GM12864 (cell line): Measurements from ENCODE around the gene APRT.

Source experiments
- DNase-seq: peaks from one replicate; pipeline ENCODE4 v3.0.0-alpha.2; 2011; ENCODE audit warnings: low read depth
- H3K4me3 ChIP-seq: 2 replicates; pipeline ENCODE4 v1.5.1; 2011; ENCODE audit warnings: mild to moderate bottlenecking, low read depth, low read length, control low read depth
- TF ChIP-seq, protein P1 (sequence below): IDR thresholded peaks from 2 replicates; pipeline ENCODE4 v1.5.1; 2011; ENCODE audit warnings: low read depth, mild to moderate bottlenecking, moderate library complexity, low read length, control low read depth, inconsistent platforms; ENCODE audit errors: missing control alignments

APRT gene

DNA sequence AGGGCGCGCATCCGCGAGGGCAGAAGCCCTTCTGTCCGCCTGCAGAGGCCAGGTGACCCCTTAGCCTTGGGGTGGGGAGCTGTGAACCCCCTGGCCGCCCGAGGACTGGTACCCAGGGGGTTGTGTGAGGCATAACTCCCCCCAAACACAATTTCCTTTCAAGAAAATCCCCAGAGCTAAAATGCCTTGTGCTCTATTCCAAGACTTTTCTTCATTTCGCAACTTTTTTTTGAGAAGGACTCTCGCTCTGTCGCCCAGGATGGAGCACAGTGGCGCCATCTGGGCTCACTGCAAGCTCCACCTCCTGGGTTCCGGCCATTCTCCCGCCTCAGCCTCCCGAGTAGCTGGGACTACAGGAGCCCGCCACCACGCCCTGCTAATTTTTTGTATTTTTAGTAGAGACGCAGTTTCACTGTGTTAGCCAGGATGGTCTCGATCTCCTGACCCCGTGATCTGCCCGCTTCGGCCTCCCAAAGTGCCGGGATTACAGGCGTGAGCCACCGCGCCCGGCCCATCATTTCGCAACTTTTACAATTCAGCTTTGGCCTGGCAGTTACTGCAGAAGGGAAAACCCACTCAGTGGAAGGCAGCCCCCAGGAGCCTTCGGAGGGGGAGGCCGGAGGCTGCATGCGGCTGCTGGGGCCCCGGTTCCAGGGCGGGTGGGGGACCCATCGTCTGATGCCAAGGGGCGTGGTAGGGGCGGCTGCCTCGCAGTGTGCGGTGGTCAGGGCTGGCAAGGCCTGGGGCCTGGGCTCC is 963 bp upstream of the APRT start:
- H3K4me3 ChIP-seq, result peak overlapping the region; percentile 72
- DNase-seq, result no peak
- TF ChIP-seq, protein P1, sequence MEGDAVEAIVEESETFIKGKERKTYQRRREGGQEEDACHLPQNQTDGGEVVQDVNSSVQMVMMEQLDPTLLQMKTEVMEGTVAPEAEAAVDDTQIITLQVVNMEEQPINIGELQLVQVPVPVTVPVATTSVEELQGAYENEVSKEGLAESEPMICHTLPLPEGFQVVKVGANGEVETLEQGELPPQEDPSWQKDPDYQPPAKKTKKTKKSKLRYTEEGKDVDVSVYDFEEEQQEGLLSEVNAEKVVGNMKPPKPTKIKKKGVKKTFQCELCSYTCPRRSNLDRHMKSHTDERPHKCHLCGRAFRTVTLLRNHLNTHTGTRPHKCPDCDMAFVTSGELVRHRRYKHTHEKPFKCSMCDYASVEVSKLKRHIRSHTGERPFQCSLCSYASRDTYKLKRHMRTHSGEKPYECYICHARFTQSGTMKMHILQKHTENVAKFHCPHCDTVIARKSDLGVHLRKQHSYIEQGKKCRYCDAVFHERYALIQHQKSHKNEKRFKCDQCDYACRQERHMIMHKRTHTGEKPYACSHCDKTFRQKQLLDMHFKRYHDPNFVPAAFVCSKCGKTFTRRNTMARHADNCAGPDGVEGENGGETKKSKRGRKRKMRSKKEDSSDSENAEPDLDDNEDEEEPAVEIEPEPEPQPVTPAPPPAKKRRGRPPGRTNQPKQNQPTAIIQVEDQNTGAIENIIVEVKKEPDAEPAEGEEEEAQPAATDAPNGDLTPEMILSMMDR, result no peak

- H3K4me3 ChIP-seq, result peak overlapping the region; percentile 72
- TF ChIP-seq, protein P1, result no peak
- DNase-seq, result no peak
These were observed 588 bp downstream of the APRT start for GRCh38 chr16:88810912-88811768.

GRCh38 chr16:88810166-88810911 is 1.4 kb downstream of the APRT start:
- TF ChIP-seq, protein P1, result no peak
- DNase-seq, result no peak
- peak overlapping the region; percentile 72 for H3K4me3 ChIP-seq

- peak overlapping the region; percentile 72 for H3K4me3 ChIP-seq
- DNase-seq, result no peak
- TF ChIP-seq, protein P1, result no peak
These were observed 2.0 kb downstream of the APRT start for GRCh38 chr16:88809676-88810165.

GRCh38 chr16:88809068-88809675 is 2.6 kb downstream of the APRT start:
- no peak overlapping the region for H3K4me3 ChIP-seq
- DNase-seq, result no peak
- TF ChIP-seq, protein P1, result no peak
